ENCODE data around the gene FSCN2.

DNA sequence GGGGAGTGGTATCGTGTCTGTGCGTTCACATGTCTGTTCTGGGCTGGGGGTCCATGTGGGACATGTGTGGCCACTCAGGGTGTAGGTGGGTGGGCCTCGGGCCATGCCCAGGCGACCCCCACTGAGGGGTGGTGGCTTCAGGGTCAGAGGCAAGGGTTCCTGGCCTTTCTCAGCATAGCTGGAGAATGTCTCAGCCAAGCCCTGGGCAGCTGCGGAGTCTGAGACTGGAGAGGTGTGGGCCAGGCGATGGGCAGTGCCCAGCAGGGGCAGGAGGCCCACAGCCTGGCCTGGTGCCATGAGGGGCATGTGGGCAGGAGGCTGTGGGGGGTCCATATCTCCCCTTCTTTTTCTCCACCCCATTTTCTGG, 1.2 kb downstream of the FSCN2 start:
- TF ChIP-seq, protein P1, sequence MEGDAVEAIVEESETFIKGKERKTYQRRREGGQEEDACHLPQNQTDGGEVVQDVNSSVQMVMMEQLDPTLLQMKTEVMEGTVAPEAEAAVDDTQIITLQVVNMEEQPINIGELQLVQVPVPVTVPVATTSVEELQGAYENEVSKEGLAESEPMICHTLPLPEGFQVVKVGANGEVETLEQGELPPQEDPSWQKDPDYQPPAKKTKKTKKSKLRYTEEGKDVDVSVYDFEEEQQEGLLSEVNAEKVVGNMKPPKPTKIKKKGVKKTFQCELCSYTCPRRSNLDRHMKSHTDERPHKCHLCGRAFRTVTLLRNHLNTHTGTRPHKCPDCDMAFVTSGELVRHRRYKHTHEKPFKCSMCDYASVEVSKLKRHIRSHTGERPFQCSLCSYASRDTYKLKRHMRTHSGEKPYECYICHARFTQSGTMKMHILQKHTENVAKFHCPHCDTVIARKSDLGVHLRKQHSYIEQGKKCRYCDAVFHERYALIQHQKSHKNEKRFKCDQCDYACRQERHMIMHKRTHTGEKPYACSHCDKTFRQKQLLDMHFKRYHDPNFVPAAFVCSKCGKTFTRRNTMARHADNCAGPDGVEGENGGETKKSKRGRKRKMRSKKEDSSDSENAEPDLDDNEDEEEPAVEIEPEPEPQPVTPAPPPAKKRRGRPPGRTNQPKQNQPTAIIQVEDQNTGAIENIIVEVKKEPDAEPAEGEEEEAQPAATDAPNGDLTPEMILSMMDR (IDR thresholded peaks at IDR 0.05) = no peak
- no peak for TF ChIP-seq POLR2A (IDR thresholded peaks at IDR 0.05)

All from esophagus squamous epithelium (tissue), 4 donors.